GM18508 (cell line): ENCODE data around the gene CHST3.
"Not testable (repeated sequence)": the region's sequence is repeated elsewhere in the genome, so short reads cannot be mapped to it uniquely, and the experiment has no call there.

Experiments used
- ATAC-seq: cut with Tn5 transposase; IDR thresholded peaks from one replicate; pipeline ENCODE4 v1.9.1; 2021; ENCODE audit warnings: moderate number of reproducible peaks; ENCODE audit not compliant: insufficient read depth, unreplicated experiment

The CHST3 gene

GRCh38 chr10:72025400-72025799, 61.2 kb downstream of the CHST3 start:
- no peak for ATAC-seq

DNA sequence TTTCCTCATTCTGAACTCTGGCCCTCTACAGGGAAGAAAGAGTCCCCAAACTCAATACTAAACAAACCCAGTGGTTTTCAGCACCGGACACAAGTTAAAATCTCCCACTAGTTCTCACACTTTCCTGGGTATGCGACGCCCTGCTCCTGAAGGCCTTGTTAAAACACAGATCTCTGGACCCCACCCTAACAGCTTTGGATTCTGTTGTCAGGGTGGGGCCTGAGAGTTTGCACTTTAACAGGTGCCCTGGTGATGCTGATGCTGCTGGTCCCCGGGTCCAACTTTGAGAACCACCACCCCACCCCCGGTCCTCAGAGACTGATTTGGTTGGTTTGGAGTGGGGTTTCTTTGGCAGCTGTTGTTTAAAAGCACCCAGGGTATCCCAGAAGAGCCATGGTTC, 61.6 kb downstream of the CHST3 start:
- no peak for ATAC-seq

DNA sequence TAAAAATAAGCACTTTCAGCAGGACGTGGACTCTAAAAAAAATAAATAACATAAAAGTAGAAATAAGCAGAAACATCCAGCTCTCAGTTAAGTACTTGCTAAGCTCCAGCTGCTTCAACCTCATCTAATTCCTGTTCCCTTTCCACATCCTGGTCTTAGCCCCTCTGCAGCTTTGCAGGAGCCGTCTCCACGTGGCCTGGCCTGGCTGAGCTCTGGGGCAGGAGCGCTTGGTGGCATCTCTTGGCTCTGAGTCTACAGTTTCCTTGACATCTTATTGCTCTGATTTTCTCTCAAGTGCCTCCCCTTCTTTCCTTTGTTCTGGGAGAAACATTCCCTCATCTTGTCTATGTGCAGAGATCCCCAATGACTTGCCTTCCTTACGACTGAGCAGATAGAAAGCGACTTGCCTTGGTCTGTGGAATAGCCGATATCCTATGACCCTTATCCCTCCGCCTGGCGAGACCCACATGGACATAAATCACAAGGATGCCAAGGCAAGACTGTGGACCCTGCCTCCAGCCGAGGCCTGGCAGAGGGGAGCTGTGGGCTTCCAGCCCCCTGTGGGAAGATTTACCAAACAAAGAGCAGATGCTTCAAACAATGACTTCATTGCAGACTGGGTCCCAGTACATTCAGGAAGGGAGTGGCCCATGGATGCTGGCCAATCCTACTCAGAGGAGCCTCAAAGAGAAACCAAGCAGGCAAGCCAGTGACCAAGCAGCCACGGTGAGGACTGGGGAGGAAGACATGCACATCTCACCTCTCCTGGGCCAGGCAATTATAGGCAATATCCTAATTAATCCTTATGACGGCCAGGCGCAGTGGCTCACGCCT, 62.3 kb downstream of the CHST3 start:
- no peak for ATAC-seq

DNA sequence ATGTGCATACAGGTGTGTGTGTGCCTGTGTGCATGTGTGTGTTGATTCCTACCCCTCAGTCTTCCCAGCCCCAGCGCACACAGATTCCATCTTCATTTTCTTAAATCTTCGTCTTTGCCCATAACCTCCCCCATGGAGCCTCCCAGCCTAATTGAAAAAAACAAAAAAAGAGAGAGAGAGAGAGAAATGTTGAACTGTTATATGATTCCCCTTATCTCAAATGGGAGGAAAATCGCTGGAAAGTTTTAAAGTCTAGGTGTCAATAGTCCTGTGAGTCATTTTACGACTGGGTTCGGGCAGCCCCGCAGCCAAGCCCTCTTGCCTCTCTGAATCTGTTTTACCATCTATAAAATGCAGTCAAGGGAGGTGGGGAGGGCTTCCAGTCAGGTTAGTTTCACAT, 63.3 kb downstream of the CHST3 start:
- ATAC-seq, result no peak

DNA sequence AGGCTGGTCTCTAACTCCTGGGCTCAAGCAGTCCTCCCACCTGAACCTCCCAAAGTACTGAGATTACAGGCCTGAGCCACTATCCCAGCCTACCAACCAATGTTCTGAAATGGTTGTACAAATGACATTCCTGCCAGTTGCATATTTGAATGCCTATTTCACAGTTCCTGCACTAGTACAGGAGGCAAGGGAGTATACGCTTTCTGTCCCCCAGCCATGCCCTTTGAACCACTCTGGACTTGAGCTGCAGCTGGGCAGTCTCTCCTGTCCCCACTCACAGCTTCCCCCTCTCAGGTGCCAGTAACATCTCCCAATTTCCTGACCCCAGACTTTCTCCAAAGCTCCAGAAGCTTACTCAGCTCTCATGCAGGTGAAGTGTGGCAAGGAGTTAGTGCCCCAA, 65.2 kb downstream of the CHST3 start:
- ATAC-seq, result no peak

DNA sequence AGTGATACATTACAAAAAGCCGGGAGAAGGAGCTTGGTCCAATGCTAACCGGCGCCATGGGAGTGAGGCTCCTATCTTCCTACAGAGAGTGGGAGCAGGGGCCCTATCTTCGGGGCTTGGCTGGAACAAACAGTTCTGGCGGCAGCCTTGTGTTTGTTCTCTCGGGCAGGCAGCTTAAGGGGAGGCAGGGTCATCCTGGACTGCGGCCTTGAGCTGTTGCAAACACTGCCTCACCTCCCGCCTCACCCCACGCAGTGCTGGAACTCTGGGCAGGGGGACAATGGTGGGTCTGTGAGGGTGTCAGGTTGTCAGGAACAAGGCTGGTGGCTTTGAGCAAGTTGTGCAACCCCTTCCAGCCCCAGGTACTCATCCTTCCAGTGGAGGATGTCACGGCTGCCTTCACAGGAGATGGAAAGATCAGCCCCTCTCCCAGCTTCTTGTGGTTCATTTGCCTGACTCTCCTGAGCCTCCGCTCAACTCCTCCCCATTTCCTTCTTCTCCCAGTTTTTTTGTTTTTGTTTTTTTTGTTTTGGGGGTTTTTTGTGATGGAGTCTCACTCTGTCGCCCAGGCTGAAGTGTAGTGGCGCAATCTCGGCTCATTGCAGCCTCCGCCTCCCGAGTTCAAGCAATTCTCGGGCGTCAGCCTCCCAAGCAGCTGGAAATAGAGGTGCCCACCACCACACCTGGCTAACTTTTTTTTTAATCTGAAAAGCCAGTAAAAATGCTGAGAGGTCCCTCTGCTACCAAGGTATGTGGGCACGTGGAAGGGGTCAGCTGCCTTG, 66.8 kb downstream of the CHST3 start:
- no peak for ATAC-seq

DNA sequence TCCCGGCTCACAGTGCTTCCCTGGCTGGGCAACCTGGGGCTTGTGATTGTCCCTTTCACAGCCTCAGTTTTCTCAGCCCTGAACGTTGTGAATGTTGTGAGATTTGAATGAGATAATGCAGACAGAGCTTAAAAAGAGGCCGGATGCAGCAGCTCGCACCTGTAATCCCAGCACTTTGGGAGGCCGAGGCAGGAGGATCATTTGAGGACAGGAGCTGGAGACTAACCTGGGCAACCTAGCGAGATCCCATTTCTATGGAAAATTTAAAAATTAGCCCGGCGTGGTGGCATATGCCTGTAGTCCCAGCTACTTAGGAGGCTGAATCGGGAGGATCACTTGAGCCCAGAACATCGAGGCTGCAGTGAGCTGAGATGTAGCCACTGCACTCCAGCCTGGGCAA, 67.5 kb downstream of the CHST3 start:
- ATAC-seq, result no peak

GRCh38 chr10:72032409-72033162, 68.4 kb downstream of the CHST3 start:
- ATAC-seq, result not testable (repeated sequence)

DNA sequence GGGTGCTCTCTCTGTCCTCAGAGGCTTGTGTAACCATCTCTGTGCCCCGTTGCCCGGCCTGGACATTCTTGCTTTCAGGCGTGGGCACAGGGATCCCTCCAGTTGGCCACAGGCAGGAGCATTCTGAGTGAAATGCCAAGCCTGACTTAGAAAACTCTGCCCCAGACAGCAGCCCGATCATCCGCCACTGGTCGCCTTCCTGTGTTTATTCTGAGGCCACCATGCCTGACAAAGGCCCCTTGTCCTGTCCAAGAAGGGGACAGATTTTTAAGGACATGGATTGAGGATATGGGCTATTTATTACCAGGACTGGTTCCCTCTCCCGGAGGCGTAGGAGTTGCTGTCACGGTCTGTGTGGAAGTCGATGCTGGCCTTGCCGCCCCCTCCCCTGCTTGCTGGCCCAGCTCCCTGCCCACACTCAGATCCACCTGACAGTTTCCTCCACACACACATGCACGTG, 69.9 kb downstream of the CHST3 start:
- no peak for ATAC-seq

- ATAC-seq, result no peak
These were observed 70.6 kb downstream of the CHST3 start for GRCh38 chr10:72034761-72035160.

GRCh38 chr10:72035252-72035887, 71.2 kb downstream of the CHST3 start:
- ATAC-seq, result no peak

GRCh38 chr10:72037266-72037665, 73.1 kb downstream of the CHST3 start:
- no peak for ATAC-seq

DNA sequence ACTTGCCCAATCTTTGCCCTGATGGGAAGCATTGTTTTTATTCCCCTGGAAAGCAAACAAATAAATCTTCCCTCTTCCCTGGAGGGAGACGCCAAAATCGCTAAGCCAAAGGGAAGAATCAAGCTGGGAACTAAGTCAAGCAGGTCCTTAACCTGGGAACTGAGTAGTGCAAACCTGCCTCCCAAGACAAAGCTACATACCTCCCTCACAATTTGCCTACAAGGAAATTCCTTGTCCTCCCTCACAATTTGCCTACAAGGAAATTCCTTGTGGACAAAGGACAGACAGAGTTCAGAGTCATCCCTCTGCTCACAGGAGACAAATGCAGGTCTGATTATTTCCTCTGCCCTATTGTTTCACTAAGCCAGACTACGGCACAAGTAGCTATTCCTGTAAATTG, 73.6 kb downstream of the CHST3 start:
- ATAC-seq, result no peak

DNA sequence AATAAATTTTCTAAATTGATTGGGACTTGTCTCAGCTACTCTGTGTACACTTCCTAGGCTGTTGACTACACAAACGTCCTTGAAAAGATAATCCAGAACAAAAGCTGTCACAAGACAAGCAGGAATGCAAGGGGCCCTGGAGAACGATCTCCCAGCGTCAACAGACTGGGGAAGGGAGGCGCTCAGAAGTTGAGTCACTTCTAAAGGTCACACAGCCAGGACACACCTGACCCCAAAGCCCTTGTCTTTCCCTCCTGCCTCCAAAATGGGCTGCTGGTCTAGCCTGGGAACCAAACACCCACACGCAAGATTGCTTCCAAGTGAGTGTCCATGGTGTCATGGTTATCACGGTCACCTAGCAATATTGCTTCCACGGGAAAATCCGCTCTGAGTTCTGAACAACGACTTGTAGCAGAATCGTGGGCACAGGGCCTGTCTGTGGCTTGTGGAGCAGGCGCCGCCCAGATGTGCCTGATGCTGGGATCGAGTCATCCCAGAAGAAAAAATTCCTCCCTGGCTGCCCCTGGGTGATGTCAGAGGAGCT, 74.3 kb downstream of the CHST3 start:
- ATAC-seq, result no peak

DNA sequence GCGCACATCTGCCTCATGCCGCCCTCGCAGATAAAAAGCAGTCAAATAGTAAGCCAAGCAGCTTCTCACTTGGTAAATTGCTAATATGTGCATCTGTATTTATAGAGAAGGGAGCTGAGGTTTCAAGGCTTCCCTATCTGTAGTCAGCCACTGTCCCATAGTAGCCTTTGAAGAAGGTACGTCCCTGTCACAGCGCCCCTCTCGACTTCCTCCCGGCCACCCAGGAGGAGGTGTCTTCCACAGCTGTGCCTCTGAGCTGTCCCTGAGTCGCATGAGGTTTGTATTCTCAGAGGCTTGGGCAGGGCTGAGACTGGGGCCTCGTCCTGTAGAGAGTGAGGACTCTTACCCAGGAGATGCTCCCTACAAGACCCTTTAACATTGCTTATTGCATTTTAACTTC, 75.2 kb downstream of the CHST3 start:
- ATAC-seq, result no peak

DNA sequence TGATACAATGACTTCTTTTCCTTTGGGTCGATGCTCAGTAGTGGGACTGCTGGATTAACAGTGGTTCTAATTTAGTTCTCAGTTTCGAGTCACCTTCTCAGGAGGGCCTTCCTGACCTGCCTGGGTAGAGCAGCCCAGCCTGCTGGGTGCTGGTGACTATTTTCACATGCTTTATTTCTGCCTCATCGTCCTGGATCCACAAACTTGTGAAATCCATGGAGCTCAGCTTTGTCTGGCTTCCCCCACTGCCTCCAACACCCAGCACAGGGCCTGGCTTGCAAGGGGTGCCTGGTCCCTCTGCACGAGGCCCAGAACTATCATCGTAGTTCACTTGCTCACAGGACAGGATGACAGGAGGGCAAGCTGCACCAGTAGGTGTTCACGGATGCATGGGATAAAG, 77.3 kb downstream of the CHST3 start:
- ATAC-seq, result no peak

GRCh38 chr10:72043016-72043834, 79.0 kb downstream of the CHST3 start:
- no peak for ATAC-seq

DNA sequence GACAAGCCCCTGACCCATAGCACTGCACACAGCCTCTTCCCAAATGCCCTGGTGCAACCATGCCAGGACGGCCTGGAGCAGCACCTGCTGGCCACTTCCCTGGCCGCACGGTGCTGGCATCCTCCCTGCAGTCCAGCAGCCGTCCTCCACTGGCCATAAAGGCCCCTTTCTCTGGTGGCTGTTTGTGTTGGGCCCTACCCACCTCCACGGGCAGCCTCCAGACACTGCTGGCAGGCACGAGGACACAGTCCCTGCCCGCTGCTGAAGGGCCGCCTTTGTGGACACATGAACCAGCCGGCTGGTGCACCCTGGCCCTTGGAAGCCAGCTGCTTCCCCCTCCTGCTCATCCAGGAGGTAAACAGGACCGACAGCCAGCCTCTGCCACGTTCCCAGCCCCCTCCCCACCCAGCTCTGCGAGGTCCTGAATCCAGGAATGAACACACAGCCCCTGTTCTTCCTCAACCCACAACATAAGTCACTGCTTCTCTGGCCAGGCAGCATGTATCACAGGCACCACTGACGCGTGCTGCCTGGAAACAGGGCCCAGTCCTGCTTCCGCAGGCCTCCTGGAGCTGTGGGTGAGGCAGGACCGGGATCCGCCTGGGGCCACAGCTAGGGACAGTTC, 80.3 kb downstream of the CHST3 start:
- no peak for ATAC-seq

GRCh38 chr10:72045586-72045985, 81.4 kb downstream of the CHST3 start:
- no peak for ATAC-seq
